Gastrocnemius medialis (tissue), 4 donors: Measurements from ENCODE around the gene NHEJ1.

ENCODE experiments used
- POLR2A ChIP-seq, 2 donors: fragments of 450-650 bp; IDR thresholded peaks; one replicate each; pipeline ENCODE4 v1.6.1; 2017; ENCODE audit warnings: antibody characterized with exemption in 2 of 2, mild to moderate bottlenecking in 2 of 2, moderate library complexity in 2 of 2
- TF ChIP-seq, protein P1 (sequence below), 5 experiments: fragments of 450-650 bp in 3 of 5; fragments of 200-600 bp in 2 of 5; sonication (generic) in 2 of 5; IDR thresholded peaks in 4 of 5; conservative IDR thresholded peaks in 1 of 5; 1 replicate in 4 of 5; 2 replicates in 1 of 5; pipeline ENCODE4 v1.5.1; 2016 to 2019; ENCODE audit warnings: antibody characterized with exemption in 5 of 5, mild to moderate bottlenecking in 3 of 5, moderate library complexity in 3 of 5

GRCh38 chr2:219062081-219062480, 98.5 kb downstream of the NHEJ1 start:
- TF ChIP-seq, protein P1, sequence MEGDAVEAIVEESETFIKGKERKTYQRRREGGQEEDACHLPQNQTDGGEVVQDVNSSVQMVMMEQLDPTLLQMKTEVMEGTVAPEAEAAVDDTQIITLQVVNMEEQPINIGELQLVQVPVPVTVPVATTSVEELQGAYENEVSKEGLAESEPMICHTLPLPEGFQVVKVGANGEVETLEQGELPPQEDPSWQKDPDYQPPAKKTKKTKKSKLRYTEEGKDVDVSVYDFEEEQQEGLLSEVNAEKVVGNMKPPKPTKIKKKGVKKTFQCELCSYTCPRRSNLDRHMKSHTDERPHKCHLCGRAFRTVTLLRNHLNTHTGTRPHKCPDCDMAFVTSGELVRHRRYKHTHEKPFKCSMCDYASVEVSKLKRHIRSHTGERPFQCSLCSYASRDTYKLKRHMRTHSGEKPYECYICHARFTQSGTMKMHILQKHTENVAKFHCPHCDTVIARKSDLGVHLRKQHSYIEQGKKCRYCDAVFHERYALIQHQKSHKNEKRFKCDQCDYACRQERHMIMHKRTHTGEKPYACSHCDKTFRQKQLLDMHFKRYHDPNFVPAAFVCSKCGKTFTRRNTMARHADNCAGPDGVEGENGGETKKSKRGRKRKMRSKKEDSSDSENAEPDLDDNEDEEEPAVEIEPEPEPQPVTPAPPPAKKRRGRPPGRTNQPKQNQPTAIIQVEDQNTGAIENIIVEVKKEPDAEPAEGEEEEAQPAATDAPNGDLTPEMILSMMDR (IDR thresholded peaks at IDR 0.05 in 4 of 5, conservative IDR thresholded peaks at IDR 0.05 in 1 of 5) = no peak
- TF ChIP-seq POLR2A (IDR thresholded peaks at IDR 0.05) = no peak
